ENCODE data around the gene PLXDC1.
A peak's percentile ranks its signal among the peaks of the same experiment; 100 is the strongest.

GRCh38 chr17:39062846-39063680, 88.4 kb downstream of the PLXDC1 start:
- TF ChIP-seq ZNF768 (tag by site-specific recombination; IDR thresholded peaks at IDR 0.05) = no peak
- TF ChIP-seq TRIM28 (IDR thresholded peaks at IDR 0.05; ENCODE audit: borderline replicate concordance, low read length) = no peak
- TF ChIP-seq PRDM1 (tag by site-specific recombination; IDR thresholded peaks at IDR 0.05) = no peak
- TF ChIP-seq REST (tag by site-specific recombination; IDR thresholded peaks at IDR 0.05) = no peak
- TF ChIP-seq ATF2 (tag by site-specific recombination; IDR thresholded peaks at IDR 0.05; ENCODE audit: low read depth) = no peak
- 0 out of 2 replicates have a peak, but pooled peaks have one; percentile 10 for TF ChIP-seq ZNF366 (tag by site-specific recombination; conservative IDR thresholded peaks at IDR 0.05)
- TF ChIP-seq ZNF513 (tag by site-specific recombination; IDR thresholded peaks at IDR 0.05) = no peak
- no peak for TF ChIP-seq CTCF (tag by site-specific recombination; IDR thresholded peaks at IDR 0.05)
- no peak for TF ChIP-seq ZNF510 (tag by site-specific recombination; IDR thresholded peaks at IDR 0.05; ENCODE audit: insufficient replicate concordance)
- no peak for TF ChIP-seq ZNF169 (tag by site-specific recombination; IDR thresholded peaks at IDR 0.05)
- TF ChIP-seq TCF7L2 (IDR thresholded peaks at IDR 0.05; ENCODE audit: borderline replicate concordance, low read depth, low read length) = no peak
- no peak for TF ChIP-seq ZNF585B (tag by site-specific recombination; IDR thresholded peaks at IDR 0.05)
